ENCODE measurements around the gene UBE2C.

DNA sequence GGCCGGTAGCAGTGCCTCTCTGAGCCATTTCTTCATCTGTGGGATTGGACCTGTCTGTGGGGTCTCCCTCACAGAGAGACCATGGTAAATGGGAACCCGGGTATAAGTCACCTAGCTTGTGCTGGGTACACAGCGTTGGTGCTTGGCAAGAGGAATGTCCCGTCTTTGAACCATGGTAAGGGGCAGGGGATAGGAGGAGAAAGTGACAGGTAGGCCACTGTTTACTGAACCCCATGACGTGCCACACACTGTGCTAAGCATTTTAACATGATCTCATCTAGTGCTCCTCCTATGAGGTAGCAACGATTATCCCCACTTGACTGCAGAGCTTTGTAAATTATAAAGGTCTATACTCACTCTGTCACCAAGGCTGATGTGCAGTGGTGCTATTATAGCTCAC lies 15.3 kb downstream of the UBE2C start:
- TF ChIP-seq, protein P1, sequence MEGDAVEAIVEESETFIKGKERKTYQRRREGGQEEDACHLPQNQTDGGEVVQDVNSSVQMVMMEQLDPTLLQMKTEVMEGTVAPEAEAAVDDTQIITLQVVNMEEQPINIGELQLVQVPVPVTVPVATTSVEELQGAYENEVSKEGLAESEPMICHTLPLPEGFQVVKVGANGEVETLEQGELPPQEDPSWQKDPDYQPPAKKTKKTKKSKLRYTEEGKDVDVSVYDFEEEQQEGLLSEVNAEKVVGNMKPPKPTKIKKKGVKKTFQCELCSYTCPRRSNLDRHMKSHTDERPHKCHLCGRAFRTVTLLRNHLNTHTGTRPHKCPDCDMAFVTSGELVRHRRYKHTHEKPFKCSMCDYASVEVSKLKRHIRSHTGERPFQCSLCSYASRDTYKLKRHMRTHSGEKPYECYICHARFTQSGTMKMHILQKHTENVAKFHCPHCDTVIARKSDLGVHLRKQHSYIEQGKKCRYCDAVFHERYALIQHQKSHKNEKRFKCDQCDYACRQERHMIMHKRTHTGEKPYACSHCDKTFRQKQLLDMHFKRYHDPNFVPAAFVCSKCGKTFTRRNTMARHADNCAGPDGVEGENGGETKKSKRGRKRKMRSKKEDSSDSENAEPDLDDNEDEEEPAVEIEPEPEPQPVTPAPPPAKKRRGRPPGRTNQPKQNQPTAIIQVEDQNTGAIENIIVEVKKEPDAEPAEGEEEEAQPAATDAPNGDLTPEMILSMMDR (IDR thresholded peaks at IDR 0.05; ENCODE audit: insufficient read depth, low read length, poor library complexity, severe bottlenecking): no peak
- TF ChIP-seq EZH2phosphoT487 (conservative IDR thresholded peaks at IDR 0.05; ENCODE audit: low read length): no peak
